Suprapubic skin (tissue), 4 donors: ENCODE measurements around the gene MYH15.

Experiments
- CTCF ChIP-seq, 2 donors: fragments of 200-600 bp in 1 of 2; fragments of 450-650 bp in 1 of 2; sonication (generic) in 1 of 2; IDR thresholded peaks; one replicate each; pipeline ENCODE4 v1.5.1; 2016 to 2019; ENCODE audit warnings: antibody characterized with exemption in 2 of 2, mild to moderate bottlenecking in 1 of 2, moderate library complexity in 1 of 2
- EP300 ChIP-seq: sonication (generic); formaldehyde crosslinking; IDR thresholded peaks from one replicate; pipeline ENCODE4 v1.6.1; 2017; ENCODE audit warnings: antibody characterized with exemption
- POLR2A ChIP-seq, 2 donors: fragments of 450-650 bp; IDR thresholded peaks; one replicate each; pipeline ENCODE4 v1.6.1; 2017; ENCODE audit warnings: antibody characterized with exemption in 2 of 2, mild to moderate bottlenecking in 2 of 2, moderate library complexity in 2 of 2
- POLR2AphosphoS5 ChIP-seq, 3 donors: sonication (generic); formaldehyde crosslinking; IDR thresholded peaks; one replicate each; pipeline ENCODE4 v1.6.1; 2017; ENCODE audit warnings: antibody characterized with exemption in 3 of 3

- TF ChIP-seq CTCF (IDR thresholded peaks at IDR 0.05) (no peak), POLR2AphosphoS5 (IDR thresholded peaks at IDR 0.05) (no peak), EP300 (no peak), POLR2A (IDR thresholded peaks at IDR 0.05) (no peak)
Measured at GRCh38 chr3:108546692-108547091, 36.3 kb upstream of the MYH15 start.
